ACC112 (cell line): ENCODE results near the gene PTH2R.
"Not testable (repeated sequence)": the region's sequence is repeated elsewhere in the genome, so short reads cannot be mapped to it uniquely, and the experiment has no call there.

Experiments
- H2AFZ ChIP-seq: fragments of 200-600 bp; sonication (generic); one replicate; pipeline ENCODE4 v1.6.0; 2017; ENCODE audit warnings: antibody characterized with exemption, low read length; ENCODE audit not compliant: unreplicated experiment
- H3K27ac ChIP-seq: fragments of 200-600 bp; sonication (generic); 2 replicates; pipeline ENCODE4 v1.5.1; 2014; ENCODE audit warnings: low read depth, mild to moderate bottlenecking, antibody characterized with exemption, low read length, moderate library complexity
- H3K27me3 ChIP-seq: fragments of 200-600 bp; sonication (generic); 2 replicates; pipeline ENCODE4 v1.6.1; 2014; ENCODE audit warnings: mild to moderate bottlenecking, antibody characterized with exemption, low read length, moderate library complexity, mixed read lengths; ENCODE audit not compliant: insufficient read depth
- H3K36me3 ChIP-seq: fragments of 200-600 bp; sonication (generic); 2 replicates; pipeline ENCODE4 v1.6.1; 2016; ENCODE audit warnings: mild to moderate bottlenecking, antibody characterized with exemption, low read length, moderate library complexity, mixed read lengths; ENCODE audit not compliant: insufficient read depth
- H3K4me1 ChIP-seq: fragments of 200-600 bp; sonication (generic); one replicate; pipeline ENCODE4 v1.6.1; 2016; ENCODE audit warnings: low read length, mixed read lengths; ENCODE audit not compliant: insufficient read depth, unreplicated experiment, control insufficient read depth
- H3K4me3 ChIP-seq: fragments of 200-600 bp; sonication (generic); 2 replicates; pipeline ENCODE4 v1.5.1; 2014; ENCODE audit warnings: mild to moderate bottlenecking, low read depth, low read length
- H3K79me2 ChIP-seq: fragments of 200-600 bp; sonication (generic); one replicate; pipeline ENCODE4 v1.6.0; 2016; ENCODE audit warnings: low read length; ENCODE audit not compliant: control insufficient read depth, unreplicated experiment, insufficient read depth

Gene PTH2R

GRCh38 chr2:208511016-208511415 is 104.4 kb downstream of the PTH2R start:
- H3K79me2 ChIP-seq: no peaks in the 10 kb centered on the region
- H3K27me3 ChIP-seq: no peaks in the 10 kb centered on the region
- no peak overlapping the region for H3K27ac ChIP-seq
- no peak overlapping the region for H3K4me3 ChIP-seq
- H2AFZ ChIP-seq: no peak overlapping the region
- H3K4me1 ChIP-seq: no peaks in the 10 kb centered on the region
- no peaks in the 10 kb centered on the region for H3K36me3 ChIP-seq

GRCh38 chr2:208511573-208511972 is 105.0 kb downstream of the PTH2R start:
- no peak overlapping the region for H2AFZ ChIP-seq
- no peaks in the 10 kb centered on the region for H3K27me3 ChIP-seq
- H3K27ac ChIP-seq: no peak overlapping the region
- H3K4me1 ChIP-seq: no peaks in the 10 kb centered on the region
- no peaks in the 10 kb centered on the region for H3K36me3 ChIP-seq
- H3K79me2 ChIP-seq: no peaks in the 10 kb centered on the region
- no peak overlapping the region for H3K4me3 ChIP-seq

- Histone ChIP-seq H2AFZ (no peak overlapping the region), H3K27ac (no peak overlapping the region), H3K4me3 (no peak overlapping the region), H3K27me3 (no peaks in the 10 kb centered on the region), H3K79me2 (no peaks in the 10 kb centered on the region), H3K36me3 (no peaks in the 10 kb centered on the region), H3K4me1 (no peaks in the 10 kb centered on the region)
These were observed 108.5 kb downstream of the PTH2R start for GRCh38 chr2:208515099-208515498.

- not testable (repeated sequence) for H2AFZ ChIP-seq, H3K4me3 ChIP-seq, H3K27me3 ChIP-seq, H3K27ac ChIP-seq, H3K4me1 ChIP-seq, H3K79me2 ChIP-seq, H3K36me3 ChIP-seq
These were observed 116.5 kb downstream of the PTH2R start for GRCh38 chr2:208523069-208523468.

GRCh38 chr2:208525165-208525564 is 118.6 kb downstream of the PTH2R start:
- H3K27me3 ChIP-seq, H3K27ac ChIP-seq, H3K79me2 ChIP-seq, H3K4me3 ChIP-seq, H2AFZ ChIP-seq, H3K36me3 ChIP-seq, H3K4me1 ChIP-seq: not testable (repeated sequence)

GRCh38 chr2:208529796-208530195 is 123.2 kb downstream of the PTH2R start:
- H3K36me3 ChIP-seq: no peaks in the 10 kb centered on the region
- no peaks in the 10 kb centered on the region for H3K27me3 ChIP-seq
- H2AFZ ChIP-seq: no peak overlapping the region
- H3K79me2 ChIP-seq: no peaks in the 10 kb centered on the region
- no peak overlapping the region for H3K27ac ChIP-seq
- H3K4me1 ChIP-seq: no peaks in the 10 kb centered on the region
- H3K4me3 ChIP-seq: no peak overlapping the region

GRCh38 chr2:208531361-208531760 is 124.8 kb downstream of the PTH2R start:
- no peaks in the 10 kb centered on the region for H3K79me2 ChIP-seq
- no peak overlapping the region for H2AFZ ChIP-seq
- H3K4me1 ChIP-seq: no peaks in the 10 kb centered on the region
- H3K36me3 ChIP-seq: no peaks in the 10 kb centered on the region
- H3K27me3 ChIP-seq: no peaks in the 10 kb centered on the region
- H3K27ac ChIP-seq: no peak overlapping the region
- H3K4me3 ChIP-seq: no peak overlapping the region

GRCh38 chr2:208535578-208535977 is 129.0 kb downstream of the PTH2R start:
- H3K27me3 ChIP-seq, H3K36me3 ChIP-seq, H3K27ac ChIP-seq, H3K79me2 ChIP-seq, H3K4me3 ChIP-seq, H2AFZ ChIP-seq, H3K4me1 ChIP-seq: not testable (repeated sequence)

GRCh38 chr2:208541461-208541988 is 134.9 kb downstream of the PTH2R start:
- no peaks in the 10 kb centered on the region; the same call in 1 of the 2 replicates for H3K27me3 ChIP-seq
- H2AFZ ChIP-seq: no peak overlapping the region
- no peak overlapping the region for H3K27ac ChIP-seq
- H3K4me3 ChIP-seq: no peak overlapping the region
- H3K79me2 ChIP-seq: no peaks in the 10 kb centered on the region
- H3K4me1 ChIP-seq: no peaks in the 10 kb centered on the region
- H3K36me3 ChIP-seq: no peaks in the 10 kb centered on the region

GRCh38 chr2:208541989-208542464 is 135.4 kb downstream of the PTH2R start:
- no peak overlapping the region for H3K27ac ChIP-seq
- H3K4me1 ChIP-seq: no peaks in the 10 kb centered on the region
- no peaks in the 10 kb centered on the region for H3K79me2 ChIP-seq
- H2AFZ ChIP-seq: no peak overlapping the region
- no peaks in the 10 kb centered on the region for H3K36me3 ChIP-seq
- H3K27me3 ChIP-seq: no peaks in the 10 kb centered on the region; the same call in 1 of the 2 replicates
- H3K4me3 ChIP-seq: no peak overlapping the region

- no peak overlapping the region for H3K4me3 ChIP-seq
- no peaks in the 10 kb centered on the region; the same call in 1 of the 2 replicates for H3K27me3 ChIP-seq
- no peaks in the 10 kb centered on the region for H3K4me1 ChIP-seq
- no peaks in the 10 kb centered on the region for H3K79me2 ChIP-seq
- no peak overlapping the region for H3K27ac ChIP-seq
- no peak overlapping the region for H2AFZ ChIP-seq
- no peaks in the 10 kb centered on the region for H3K36me3 ChIP-seq
These were observed 136.0 kb downstream of the PTH2R start for GRCh38 chr2:208542465-208543041.
